Vein endothelial cell (primary cell): ENCODE results near the gene MTURN. TPM values are rescaled to one million over a fixed set of nuclear protein-coding genes. Genes with fewer than 3 reads are reported as not detected.

Experiments
- small RNA-seq: library from RNA; depleted of rRNA; stranded (forward); fragments of <200 nt; gene quantifications from one replicate; pipeline ENCODE3, GENCODE V24; 2012
- total RNA-seq: library from RNA; depleted of rRNA; stranded (reverse); fragments of >200 nt; gene quantifications from 2 replicates; pipeline ENCODE4 v1.2.3, GENCODE V29; 2012

The MTURN gene
- 9.4 and 9.5 TPM in 2 replicates for total RNA-seq

GRCh38 chr7:30134611-30135300 lies at the start of gene MTURN:
MTURN (plus strand) TSS chr7:30134986; CDS start chr7:30135137, 151 bp downstream.

Small RNAs within 50 kb of the gene (small RNA-seq; reads per million reads assigned to genes)
- gene RPS27P16, result not detected

Other genes with a start within 250 kb of the MTURN start
- 65.0 and 65.4 TPM in 2 replicates for gene SCRN1, start 145.2 kb upstream of the MTURN start, total RNA-seq
- 26.2 and 28.1 TPM in 2 replicates for gene FKBP14, start 108.3 kb upstream of the MTURN start, total RNA-seq
- gene PLEKHA8, start 106.6 kb upstream of the MTURN start, total RNA-seq, result 15.0 and 20.7 TPM in 2 replicates
- gene ZNRF2, start 149.6 kb downstream of the MTURN start, total RNA-seq, result 6.9 and 7.5 TPM in 2 replicates